MG63 (cell line): ENCODE results near the gene ZDHHC11B. TPM values are rescaled to one million over a fixed set of nuclear protein-coding genes. Genes with fewer than 3 reads are reported as not detected.
"Not testable (repeated sequence)": the region's sequence is repeated elsewhere in the genome, so short reads cannot be mapped to it uniquely, and the experiment has no call there.

Experiments
- DNase-seq: peaks from one replicate; pipeline ENCODE4 v3.0.0-alpha.2; 2020
- H3K27me3 ChIP-seq: fragments of 250-450 bp; sonication (Bioruptor Pico); 2 replicates; pipeline ENCODE4 v1.5.1; 2020; ENCODE audit warnings: mild to moderate bottlenecking, moderate library complexity
- H3K36me3 ChIP-seq: fragments of 250-450 bp; sonication (Bioruptor Pico); 2 replicates; pipeline ENCODE4 v1.5.1; 2020; ENCODE audit warnings: mild to moderate bottlenecking, moderate library complexity
- H3K4me3 ChIP-seq: fragments of 250-450 bp; sonication (Bioruptor Pico); 2 replicates; pipeline ENCODE4 v1.5.1; 2020; ENCODE audit warnings: mild to moderate bottlenecking, moderate library complexity
- H3K9me3 ChIP-seq: fragments of 250-450 bp; sonication (Bioruptor Pico); 2 replicates; pipeline ENCODE4 v1.5.1; 2020; ENCODE audit warnings: mild to moderate bottlenecking, moderate library complexity
- total RNA-seq: library from RNA; depleted of rRNA; stranded (reverse); fragments of >200 nt; shearing (Covaris generic); gene quantifications from 2 replicates; pipeline ENCODE4 v1.2.3, GENCODE V29; 2014; ENCODE audit warnings: low replicate concordance

The ZDHHC11B gene
- total RNA-seq, 1 experiment from 2014 or later: not detected

- DNase-seq, H3K36me3 ChIP-seq, H3K4me3 ChIP-seq, H3K9me3 ChIP-seq: not testable (repeated sequence)
- H3K27me3 ChIP-seq: peaks cover 24% of the 10 kb centered on the region
Measured at GRCh38 chr5:679166-679895, 105.2 kb downstream of the ZDHHC11B start.

GRCh38 chr5:678521-678920, 106.0 kb downstream of the ZDHHC11B start:
- not testable (repeated sequence) for H3K9me3 ChIP-seq, DNase-seq, H3K36me3 ChIP-seq, H3K4me3 ChIP-seq
- H3K27me3 ChIP-seq: peaks cover 31% of the 10 kb centered on the region

- no peak for DNase-seq
- Histone ChIP-seq H3K36me3 (no peaks in the 10 kb centered on the region), H3K9me3 (no peaks in the 10 kb centered on the region), H3K4me3 (no peak overlapping the region), H3K27me3 (peaks cover 37% of the 10 kb centered on the region)
Measured at GRCh38 chr5:677131-678101, 107.1 kb downstream of the ZDHHC11B start.

GRCh38 chr5:676699-677076, 107.8 kb downstream of the ZDHHC11B start:
- no peaks in the 10 kb centered on the region for H3K36me3 ChIP-seq

GRCh38 chr5:675871-676698, 108.4 kb downstream of the ZDHHC11B start:
- Histone ChIP-seq H3K36me3 (no peaks in the 10 kb centered on the region), H3K27me3 (peaks cover 37% of the 10 kb centered on the region), H3K4me3 (no peak overlapping the region), H3K9me3 (no peaks in the 10 kb centered on the region)
- DNase-seq: no peak

More at GRCh38 chr5:676699-677076, 107.8 kb downstream of the ZDHHC11B start:
- Histone ChIP-seq H3K9me3 (no peaks in the 10 kb centered on the region), H3K4me3 (no peak overlapping the region), H3K27me3 (peaks cover 37% of the 10 kb centered on the region)
- DNase-seq: no peak

- H3K27me3 ChIP-seq: peaks cover 37% of the 10 kb centered on the region
- DNase-seq: no peak
Measured at GRCh38 chr5:675111-675870, 109.2 kb downstream of the ZDHHC11B start.

GRCh38 chr5:674630-675011, 109.9 kb downstream of the ZDHHC11B start:
- Histone ChIP-seq H3K27me3 (peaks cover 37% of the 10 kb centered on the region), H3K4me3 (no peak overlapping the region), H3K36me3 (no peaks in the 10 kb centered on the region), H3K9me3 (no peaks in the 10 kb centered on the region)
- DNase-seq: no peak

More at GRCh38 chr5:675111-675870, 109.2 kb downstream of the ZDHHC11B start:
- H3K36me3 ChIP-seq: no peaks in the 10 kb centered on the region
- H3K9me3 ChIP-seq: no peaks in the 10 kb centered on the region
- H3K4me3 ChIP-seq: no peak overlapping the region

GRCh38 chr5:673831-674629, 110.5 kb downstream of the ZDHHC11B start:
- no peak for DNase-seq
- Histone ChIP-seq H3K27me3 (peaks cover 37% of the 10 kb centered on the region), H3K9me3 (no peaks in the 10 kb centered on the region), H3K4me3 (no peak overlapping the region), H3K36me3 (no peaks in the 10 kb centered on the region)

- DNase-seq: no peak
- Histone ChIP-seq H3K27me3 (peaks cover 37% of the 10 kb centered on the region), H3K36me3 (no peaks in the 10 kb centered on the region), H3K9me3 (no peaks in the 10 kb centered on the region), H3K4me3 (no peak overlapping the region)
Measured at GRCh38 chr5:673161-673830, 111.2 kb downstream of the ZDHHC11B start.

- no peaks in the 10 kb centered on the region for H3K36me3 ChIP-seq
- no peak overlapping the region for H3K4me3 ChIP-seq
- H3K9me3 ChIP-seq: no peaks in the 10 kb centered on the region
- H3K27me3 ChIP-seq: peaks cover 35% of the 10 kb centered on the region
- peak; percentile 81 for DNase-seq
Measured at GRCh38 chr5:672329-673160, 112.0 kb downstream of the ZDHHC11B start.

GRCh38 chr5:671459-672328, 112.8 kb downstream of the ZDHHC11B start:
- no peaks in the 10 kb centered on the region for H3K9me3 ChIP-seq
- peaks cover 29% of the 10 kb centered on the region for H3K27me3 ChIP-seq
- no peak overlapping the region for H3K4me3 ChIP-seq
- peak; percentile 57 for DNase-seq
- H3K36me3 ChIP-seq: no peaks in the 10 kb centered on the region; the same call in 1 of the 2 replicates

GRCh38 chr5:670396-671270, 113.9 kb downstream of the ZDHHC11B start:
- H3K4me3 ChIP-seq: no peak overlapping the region
- peaks cover 3% of the 10 kb centered on the region; the same call in 1 of the 2 replicates for H3K36me3 ChIP-seq
- H3K9me3 ChIP-seq: no peaks in the 10 kb centered on the region
- peaks cover 18% of the 10 kb centered on the region for H3K27me3 ChIP-seq
- no peak for DNase-seq
